HCT116 (cell line): Measurements from ENCODE around the gene TMPRSS13. TPM values are rescaled to one million over a fixed set of nuclear protein-coding genes. Genes with fewer than 3 reads are reported as not detected.
"Not testable (repeated sequence)": the region's sequence is repeated elsewhere in the genome, so short reads cannot be mapped to it uniquely, and the experiment has no call there.

ENCODE experiments used
- ATAC-seq: fragments of 200-7000 bp; cut with Tn5 transposase; 2 replicates; pipeline ENCODE4 v1.9.1; 2020; ENCODE audit warnings: mild to moderate bottlenecking, moderate library complexity
- BruUV-seq: library from RNA; stranded (reverse); fragments of 400-500 nt; replicated peaks from 2 replicates; lab custom pipeline; 2021; lab: Mats Ljungman, UMichigan
- CTCF ChIA-PET: fragments of 300-600 bp; sonication (Branson Sonifier 250); formaldehyde crosslinking; loops from one replicate; lab custom pipeline; 2021; ENCODE audit warnings: antibody characterized with exemption; lab: Charles Lee
- POLR2A ChIA-PET: fragments of 300-600, 350-600 bp; sonication (Branson Sonifier 250); formaldehyde crosslinking; loops from one replicate; lab custom pipeline; 2021; ENCODE audit warnings: antibody characterized with exemption; lab: Charles Lee
- RAD21 ChIA-PET, 2 experiments: fragments of 300-600 bp; sonication (Branson Sonifier 250); formaldehyde crosslinking; loops; one replicate each; lab custom pipeline; 2023; ENCODE audit warnings: low total read pairs in 2 of 2; ENCODE audit not compliant: uncharacterized antibody in 2 of 2, unreplicated experiment in 2 of 2, low non-redundant PET in 1 of 2; lab: Charles Lee
- DNase-seq: peaks from one replicate; pipeline ENCODE4 v3.0.0-alpha.2; 2010; ENCODE audit warnings: low read depth, low spot score
- H2AFZ ChIP-seq: fragments of 200-600 bp; shearing (Covaris generic), sonication (generic); 2 replicates; pipeline ENCODE4 v1.6.1; 2017; ENCODE audit warnings: low read depth, mixed run types, mixed read lengths, antibody characterized with exemption, low read length; ENCODE audit not compliant: poor library complexity, severe bottlenecking
- H3K27ac ChIP-seq: 2 replicates; pipeline ENCODE4 v1.5.1; 2012; ENCODE audit warnings: low read depth, low read length
- H3K27me3 ChIP-seq: fragments of 200-600 bp; sonication (generic); 2 replicates; pipeline ENCODE4 v1.6.1; 2016; ENCODE audit warnings: mixed run types, low read length, mixed read lengths; ENCODE audit not compliant: insufficient read depth
- H3K36me3 ChIP-seq, 2 experiments: fragments of 200-500 bp in 1 of 2; fragments of 200-600 bp in 1 of 2; sonication (Bioruptor generic) in 1 of 2; sonication (generic) in 1 of 2; 2 replicates each; pipeline versions ENCODE4 v1.5.1 to v1.6.1; 2014 to 2016; ENCODE audit warnings: low read length in 2 of 2, inconsistent platforms in 1 of 2, mixed read lengths in 1 of 2, mixed run types in 1 of 2; ENCODE audit not compliant: insufficient read depth in 2 of 2, control insufficient read depth in 1 of 2
- H3K4me1 ChIP-seq, 2 experiments: fragments of 200-600 bp in 1 of 2; sonication (generic) in 1 of 2; 2 replicates each; pipeline versions ENCODE4 v1.5.1 to v1.6.1; 2012 to 2017; ENCODE audit warnings: low read length in 2 of 2, inconsistent platforms in 1 of 2, mild to moderate bottlenecking in 1 of 2, mixed read lengths in 1 of 2, mixed run types in 1 of 2, moderate library complexity in 1 of 2; ENCODE audit not compliant: insufficient read depth in 2 of 2, control insufficient read depth in 1 of 2
- H3K4me2 ChIP-seq: fragments of 200-600 bp; sonication (generic); 2 replicates; pipeline ENCODE4 v1.6.1; 2017; ENCODE audit warnings: mixed run types, low read length, mixed read lengths
- H3K4me3 ChIP-seq, 2 experiments: fragments of 200-600 bp in 1 of 2; sonication (generic) in 1 of 2; replicated peaks in 1 of 2; 2 replicates each; pipeline ENCODE4 v1.5.1; 2011 to 2016; ENCODE audit warnings: low read length in 2 of 2, control low read depth in 1 of 2, low read depth in 1 of 2, mild to moderate bottlenecking in 1 of 2, mixed read lengths in 1 of 2, mixed run types in 1 of 2
- H3K79me2 ChIP-seq: fragments of 200-600 bp; sonication (generic); 2 replicates; pipeline ENCODE4 v1.6.1; 2017; ENCODE audit warnings: mild to moderate bottlenecking, mixed run types, low read length, moderate library complexity, mixed read lengths; ENCODE audit not compliant: insufficient read depth
- H3K9ac ChIP-seq: fragments of 200-600 bp; sonication (generic); 2 replicates; pipeline ENCODE4 v1.6.1; 2016; ENCODE audit warnings: low read length, mixed read lengths
- H3K9me2 ChIP-seq: fragments of 200-600 bp; sonication (generic), shearing (Covaris generic); 2 replicates; pipeline ENCODE4 v1.6.1; 2017; ENCODE audit warnings: mixed run types, mild to moderate bottlenecking, moderate library complexity; ENCODE audit not compliant: insufficient read depth
- H3K9me3 ChIP-seq, 2 experiments: fragments of 200-500 bp in 1 of 2; fragments of 200-600 bp in 1 of 2; sonication (Bioruptor generic) in 1 of 2; sonication (generic) in 1 of 2; 2 replicates each; pipeline ENCODE4 v1.6.1; 2014 to 2017; ENCODE audit warnings: low read length in 2 of 2, mixed read lengths in 2 of 2, inconsistent platforms in 1 of 2, low read depth in 1 of 2, mild to moderate bottlenecking in 1 of 2, mixed run types in 1 of 2, moderate library complexity in 1 of 2; ENCODE audit not compliant: control insufficient read depth in 1 of 2, insufficient read depth in 1 of 2
- H4K20me1 ChIP-seq: fragments of 200-600 bp; sonication (generic), shearing (Covaris generic); 2 replicates; pipeline ENCODE4 v1.6.1; 2017; ENCODE audit warnings: mixed run types, mild to moderate bottlenecking, moderate library complexity; ENCODE audit not compliant: insufficient read depth
- CEBPB ChIP-seq: IDR thresholded peaks from 2 replicates; pipeline ENCODE4 v1.6.1; 2012; ENCODE audit warnings: low read depth
- JUND ChIP-seq: IDR thresholded peaks from 2 replicates; pipeline ENCODE4 v1.6.1; 2012
- POLR2AphosphoS5 ChIP-seq: IDR thresholded peaks from 2 replicates; pipeline ENCODE4 v1.6.1; 2011; ENCODE audit warnings: mild to moderate bottlenecking, low read depth, low read length, moderate library complexity
- SIN3A ChIP-seq: IDR thresholded peaks from 2 replicates; pipeline ENCODE4 v1.6.1; 2012; ENCODE audit warnings: low read depth
- SP1 ChIP-seq: IDR thresholded peaks from 2 replicates; pipeline ENCODE4 v1.6.1; 2012; ENCODE audit warnings: low read depth
- intact Hi-C: fragments of 100-400 bp; cut with micrococcal nuclease; formaldehyde crosslinking; loops from 2 replicates; pipeline ENCODE4 v1.10.0; 2022
- total RNA-seq: library from RNA; stranded (reverse); gene quantifications from one replicate; pipeline ENCODE4 v1.2.1, GENCODE V29; 2021; ENCODE audit not compliant: unreplicated experiment
- TF ChIP-seq, protein P1 (sequence below): IDR thresholded peaks from 2 replicates; pipeline ENCODE4 v1.6.1; 2012

TMPRSS13 gene
- total RNA-seq, 1 experiment from 2014 or later = 0.52 TPM

DNA sequence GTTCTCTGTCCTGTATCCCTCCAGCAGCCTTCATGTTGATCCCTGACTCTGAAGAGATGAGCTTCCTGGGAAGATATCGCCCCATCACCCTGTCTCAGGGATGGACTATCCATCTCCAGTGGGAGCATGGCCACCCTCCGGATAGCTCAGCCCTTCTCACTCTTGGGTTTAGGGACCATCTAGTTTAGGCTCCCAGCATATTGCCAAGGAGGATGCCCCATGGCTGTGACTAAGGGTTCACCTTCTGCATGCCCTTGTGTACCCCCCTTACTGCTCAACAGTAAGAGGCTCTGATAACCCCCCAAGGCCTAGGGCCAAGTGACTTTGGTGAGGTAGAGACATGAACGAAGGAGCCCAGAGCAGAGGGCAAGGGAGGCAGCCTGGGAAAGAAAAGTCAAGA lies 1.3 kb downstream of the TMPRSS13 start:
- H3K4me1 ChIP-seq = peaks cover 14% of the 10 kb centered on the region in 2 experiments; a peak in 3 of 4 replicates
- H3K79me2 ChIP-seq = no peaks in the 10 kb centered on the region
- ChIA-PET RAD21 (no interaction called here), CTCF (interaction anchor here (1.2 kb wide), 1 partner anchor 23 kb away, joined by 3 read pairs; no protein-coding TSS in a partner anchor)
- no peak overlapping the region for H3K4me3 ChIP-seq
- no peaks in the 10 kb centered on the region for H3K9me3 ChIP-seq
- H3K27me3 ChIP-seq = no peaks in the 10 kb centered on the region
- intact Hi-C loops = no loop called here
- no peaks in the 10 kb centered on the region for H4K20me1 ChIP-seq
- DNase-seq = no peak
- no peak for ATAC-seq
- no TSS peak for BruUV-seq
- no peak overlapping the region for H3K27ac ChIP-seq
- TF ChIP-seq SIN3A (no peak), SP1 (no peak), JUND (no peak), CEBPB (no peak), POLR2AphosphoS5 (no peak)
- TF ChIP-seq, protein P1, sequence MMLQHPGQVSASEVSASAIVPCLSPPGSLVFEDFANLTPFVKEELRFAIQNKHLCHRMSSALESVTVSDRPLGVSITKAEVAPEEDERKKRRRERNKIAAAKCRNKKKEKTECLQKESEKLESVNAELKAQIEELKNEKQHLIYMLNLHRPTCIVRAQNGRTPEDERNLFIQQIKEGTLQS = no peak
- TF ChIP-seq, all 23 proteins: peak for 0
- POLR2A ChIA-PET = no interaction called here
- Histone ChIP-seq H3K4me2 (no peak overlapping the region), H3K36me3 (no peaks in the 10 kb centered on the region), H2AFZ (no peak overlapping the region), H3K9me2 (no peaks in the 10 kb centered on the region), H3K9ac (no peak overlapping the region)

GRCh38 chr11:117926166-117926565 lies 3.0 kb downstream of the TMPRSS13 start:
- peaks cover 14% of the 10 kb centered on the region in 2 experiments; a peak in 3 of 4 replicates for H3K4me1 ChIP-seq
- intact Hi-C loops, H3K27ac ChIP-seq, H3K9me3 ChIP-seq, H3K4me2 ChIP-seq, H3K36me3 ChIP-seq, RAD21 ChIA-PET, H2AFZ ChIP-seq, BruUV-seq, POLR2A ChIA-PET, H3K9me2 ChIP-seq, H3K79me2 ChIP-seq, H3K27me3 ChIP-seq, CTCF ChIA-PET, H3K4me3 ChIP-seq, H4K20me1 ChIP-seq, ATAC-seq, DNase-seq, H3K9ac ChIP-seq: not testable (repeated sequence)
